Right renal pelvis (tissue), 4 donors: ENCODE measurements around the gene FGFBP1. TPM values are rescaled to one million over a fixed set of nuclear protein-coding genes. Genes with fewer than 3 reads are reported as not detected.
"Not testable (repeated sequence)": the region's sequence is repeated elsewhere in the genome, so short reads cannot be mapped to it uniquely, and the experiment has no call there.

Experiments used
- DNase-seq, 4 donors: peaks; one replicate each; pipeline ENCODE4 v3.0.0-alpha.2; 2013; ENCODE audit warnings: low read depth in 4 of 4, low spot score in 3 of 4, missing footprints in 1 of 4
- polyA plus RNA-seq, 4 donors: library from polyadenylated mRNA; unstranded; fragments of 120-200 nt; gene quantifications; one replicate each; pipeline ENCODE4 v1.2.1, GENCODE V29; 2013; ENCODE audit not compliant: insufficient read length in 4 of 4

The FGFBP1 gene
- polyA plus RNA-seq, 4 donors: 0.12 to 0.33 (median 0.20) TPM

- no peak for DNase-seq
These were observed 9.1 kb upstream of the FGFBP1 start for GRCh38 chr4:15947684-15948083.

DNA sequence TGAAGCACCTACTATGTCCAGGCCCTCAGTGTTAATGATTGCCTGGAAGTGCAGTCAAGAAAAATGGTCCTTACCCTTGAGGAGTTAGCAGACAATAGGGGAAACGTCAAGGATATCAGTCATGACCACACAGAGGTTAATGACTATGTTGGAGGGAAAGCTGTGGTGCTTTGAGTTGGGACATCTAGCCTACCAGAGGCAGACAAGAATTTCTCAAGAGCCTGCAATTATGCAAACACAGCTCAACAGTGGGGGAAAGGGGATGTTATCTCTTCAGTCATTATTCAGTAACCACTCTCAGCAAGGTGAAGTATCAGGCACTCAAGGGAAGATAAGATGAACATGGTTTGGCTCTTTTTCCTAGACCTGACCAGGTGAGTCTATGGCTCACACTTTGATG, 7.0 kb upstream of the FGFBP1 start:
- no peak for DNase-seq

DNA sequence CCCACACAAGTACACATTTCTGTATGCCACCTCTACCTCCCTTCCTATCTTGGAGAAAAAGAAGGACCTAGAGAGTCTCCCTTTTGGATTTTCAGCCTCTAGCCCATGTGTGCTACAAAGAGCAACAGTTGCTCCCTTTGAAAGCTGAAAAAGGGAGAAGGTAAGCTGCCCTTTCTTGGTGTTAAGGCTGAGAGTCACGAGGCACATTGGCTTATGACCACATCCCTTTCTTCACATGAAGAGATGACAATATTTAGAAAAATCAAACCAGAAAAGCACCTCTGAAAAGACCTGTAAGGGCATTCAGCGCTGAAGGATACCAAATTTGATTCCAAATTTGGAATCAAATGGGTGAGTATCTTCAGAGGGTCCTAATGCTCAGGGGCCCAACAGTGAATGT, 6.4 kb upstream of the FGFBP1 start:
- no peak for DNase-seq

GRCh38 chr4:15942283-15942682, 3.7 kb upstream of the FGFBP1 start:
- DNase-seq: no peak

DNA sequence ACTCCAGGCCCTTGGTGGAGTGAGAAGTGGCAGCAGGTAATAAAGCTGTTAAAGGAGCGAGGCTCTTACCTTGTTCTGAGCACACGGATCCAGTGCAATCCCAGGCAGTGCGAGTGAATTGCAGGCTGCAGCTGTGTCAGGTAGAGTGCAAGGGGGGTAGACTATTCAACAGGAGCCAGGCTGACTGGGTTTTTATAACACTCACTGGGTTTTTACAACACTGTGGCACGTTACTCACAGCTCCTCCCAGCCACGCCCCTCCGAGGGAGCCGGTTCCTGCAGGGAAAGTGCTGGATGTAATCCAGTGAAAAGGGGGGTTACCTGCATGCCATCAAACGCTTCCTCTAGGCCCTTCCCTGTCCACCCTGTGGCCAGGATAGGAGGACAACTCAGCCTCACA, 358 bp downstream of the FGFBP1 start:
- no peak for DNase-seq

GRCh38 chr4:15936495-15936894, 2.0 kb downstream of the FGFBP1 start:
- DNase-seq: no peak

GRCh38 chr4:15935504-15936402, 2.8 kb downstream of the FGFBP1 start:
- no peak for DNase-seq

DNA sequence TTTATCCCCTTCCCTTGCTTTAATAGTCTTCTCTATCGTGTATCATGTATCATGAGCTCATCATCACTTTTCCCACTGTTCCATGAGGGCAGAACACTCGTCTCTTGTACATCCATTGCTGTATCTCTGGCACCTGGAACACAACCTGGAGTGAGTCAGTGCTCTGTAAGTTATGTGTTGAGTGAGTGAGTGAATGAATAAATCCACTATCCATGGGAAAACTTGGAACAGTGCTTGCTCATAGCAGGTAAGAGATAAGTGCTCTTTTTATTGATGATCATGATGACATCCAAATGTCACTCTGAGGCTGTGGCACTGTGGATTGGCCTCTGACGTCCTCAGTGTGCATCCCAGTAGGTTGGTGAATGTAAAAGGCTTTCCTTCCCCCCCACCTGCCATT, 4.3 kb downstream of the FGFBP1 start:
- no peak for DNase-seq

DNA sequence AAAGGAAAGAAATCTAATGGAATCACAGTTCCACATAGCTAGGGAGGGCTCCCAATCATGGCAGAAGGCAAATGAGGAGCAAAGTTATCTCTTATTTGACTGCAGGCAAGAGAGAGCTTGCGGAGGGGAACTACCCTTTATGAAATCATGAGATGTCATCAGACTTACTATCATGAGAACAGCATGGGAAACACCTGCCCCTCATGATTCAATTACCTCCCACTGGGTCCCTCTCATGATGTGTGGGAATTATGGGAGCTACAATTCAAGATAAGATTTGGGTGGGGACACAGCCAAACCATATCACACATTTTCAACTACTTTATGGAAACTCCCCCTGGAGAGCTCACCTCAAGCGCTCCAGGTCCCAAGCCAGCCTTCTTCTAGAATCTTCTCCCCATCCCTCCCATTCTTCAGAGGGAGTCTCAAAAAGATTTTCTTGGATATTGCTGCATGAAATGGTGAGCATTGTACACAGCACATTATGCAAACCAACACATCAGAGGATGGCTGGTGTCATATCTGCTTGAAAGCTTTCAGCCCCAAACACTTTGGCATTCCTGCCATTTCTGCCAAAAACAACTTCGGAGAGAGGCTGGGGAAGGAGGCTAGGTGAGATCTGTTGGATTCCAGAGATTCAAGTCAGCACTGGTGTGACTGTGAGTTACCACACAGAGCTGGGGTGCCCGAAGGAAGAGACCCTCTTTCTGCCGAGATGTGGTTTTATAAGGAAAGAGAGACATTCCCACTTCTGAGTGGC, 6.9 kb downstream of the FGFBP1 start:
- DNase-seq: no peak

- DNase-seq: no peak
These were observed 8.2 kb downstream of the FGFBP1 start for GRCh38 chr4:15930314-15930713.

DNA sequence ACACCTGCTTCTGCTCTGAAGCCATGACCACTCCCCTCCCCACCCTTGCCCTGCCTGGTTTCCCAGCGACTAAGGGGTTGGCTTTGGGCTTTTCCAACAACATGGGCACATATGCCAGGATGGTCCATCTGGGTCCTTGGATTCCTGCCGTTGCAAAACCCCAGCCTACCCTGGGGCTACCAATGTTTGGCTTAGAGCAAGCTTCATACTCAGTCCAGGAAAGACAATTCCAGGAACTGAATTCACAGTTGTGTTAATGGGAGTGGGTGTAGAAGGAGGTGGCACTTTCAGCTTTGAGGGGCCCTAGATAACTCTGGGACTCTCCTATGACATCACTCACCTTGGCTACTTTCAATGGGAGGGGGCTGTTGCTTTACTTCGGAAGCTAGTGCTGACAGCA, 9.0 kb downstream of the FGFBP1 start:
- DNase-seq: no peak

DNA sequence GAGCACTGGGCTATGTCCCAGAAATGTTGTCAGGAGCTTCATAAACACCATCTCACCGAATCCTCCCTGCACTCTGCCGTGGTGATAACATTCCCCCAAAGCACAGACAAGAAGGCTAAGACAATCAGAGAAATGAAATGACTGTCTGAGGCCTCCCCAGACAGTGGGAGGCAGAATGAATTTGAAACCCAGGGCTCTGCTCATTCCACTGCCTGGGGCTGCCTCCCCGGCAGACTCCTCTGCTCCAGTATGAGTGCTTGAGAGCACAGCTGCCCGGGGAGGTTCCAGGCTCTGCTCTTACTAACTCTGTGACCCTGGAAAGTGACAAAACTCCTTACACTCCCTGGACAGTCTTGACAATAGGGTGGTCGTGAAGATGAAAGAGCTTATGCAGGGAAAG, 9.7 kb downstream of the FGFBP1 start:
- no peak for DNase-seq

DNA sequence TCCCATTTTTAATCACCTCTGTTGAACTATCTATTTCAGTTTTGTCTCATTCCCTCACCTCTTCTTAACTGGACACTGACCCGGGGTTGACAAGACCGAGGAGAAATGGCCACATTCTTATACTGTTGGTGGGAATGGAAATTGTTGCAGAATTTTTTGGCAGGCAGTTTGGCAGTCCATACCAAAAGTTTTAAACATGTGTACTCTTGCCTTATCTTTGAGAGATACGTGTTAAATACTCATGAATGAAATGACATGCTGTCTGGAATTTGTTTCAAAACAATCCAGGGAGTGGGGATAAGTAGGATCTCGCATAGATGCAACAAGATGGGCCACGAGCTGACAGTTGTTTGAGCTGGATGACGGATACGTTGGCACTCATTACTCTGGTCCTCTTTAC, 12.1 kb downstream of the FGFBP1 start:
- DNase-seq: no peak

GRCh38 chr4:15925830-15926229, 12.7 kb downstream of the FGFBP1 start:
- no peak for DNase-seq

- DNase-seq: no peak
These were observed 17.0 kb downstream of the FGFBP1 start for GRCh38 chr4:15921592-15921932.

- no peak for DNase-seq
These were observed 17.6 kb downstream of the FGFBP1 start for GRCh38 chr4:15920723-15921591.

DNA sequence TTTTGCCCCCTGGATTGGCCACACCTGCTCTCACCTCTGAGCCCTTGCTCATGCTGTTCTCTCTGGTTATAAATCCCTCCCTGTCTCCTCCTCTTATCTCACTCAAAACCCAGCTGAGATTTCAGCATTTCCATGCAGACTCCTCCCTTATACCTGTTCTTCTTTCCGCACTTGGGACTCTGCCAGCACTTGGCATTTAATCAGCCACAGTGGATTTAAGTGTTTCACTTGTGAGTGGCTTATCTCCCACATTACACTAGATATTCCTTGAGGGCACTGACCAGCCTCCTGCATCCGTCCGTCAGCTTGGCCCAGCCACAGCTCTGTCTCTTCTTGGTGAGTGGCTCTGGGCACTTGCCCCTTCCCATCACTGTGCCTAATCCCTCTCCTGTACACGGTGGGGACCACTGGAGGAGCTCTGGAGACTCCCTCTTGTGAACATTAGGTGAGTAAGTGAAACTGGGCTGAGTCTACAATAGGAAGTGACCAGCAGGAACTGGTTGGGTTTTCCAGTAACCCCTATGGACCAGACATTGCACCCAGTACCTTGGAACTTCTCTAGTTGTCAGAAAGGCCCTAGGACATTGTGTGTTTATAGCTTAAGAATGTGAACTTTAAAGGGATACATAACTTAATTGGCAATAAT, 19.9 kb downstream of the FGFBP1 start:
- no peak for DNase-seq

DNA sequence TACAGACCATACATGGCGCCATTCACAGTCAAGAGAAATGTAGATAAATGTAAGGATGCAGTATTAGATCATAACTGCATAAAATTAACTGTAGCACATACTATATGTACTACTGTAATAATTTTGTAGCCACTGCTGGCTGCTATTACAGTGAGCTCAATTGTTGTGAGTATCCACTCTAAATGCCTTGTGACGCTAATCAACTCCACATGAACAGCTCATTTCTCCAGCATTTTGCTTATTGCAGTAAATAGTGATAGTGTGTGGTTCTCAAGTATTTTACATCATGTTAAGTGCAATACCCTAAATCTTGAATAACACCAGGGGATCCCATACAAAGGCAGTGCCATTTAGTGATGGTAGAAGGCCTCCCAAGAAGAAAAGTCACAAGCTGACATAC, 21.2 kb downstream of the FGFBP1 start:
- DNase-seq: no peak

- DNase-seq: not testable (repeated sequence)
These were observed 22.2 kb downstream of the FGFBP1 start for GRCh38 chr4:15916358-15916757.

- no peak for DNase-seq
These were observed 23.8 kb downstream of the FGFBP1 start for GRCh38 chr4:15914736-15915135.

DNA sequence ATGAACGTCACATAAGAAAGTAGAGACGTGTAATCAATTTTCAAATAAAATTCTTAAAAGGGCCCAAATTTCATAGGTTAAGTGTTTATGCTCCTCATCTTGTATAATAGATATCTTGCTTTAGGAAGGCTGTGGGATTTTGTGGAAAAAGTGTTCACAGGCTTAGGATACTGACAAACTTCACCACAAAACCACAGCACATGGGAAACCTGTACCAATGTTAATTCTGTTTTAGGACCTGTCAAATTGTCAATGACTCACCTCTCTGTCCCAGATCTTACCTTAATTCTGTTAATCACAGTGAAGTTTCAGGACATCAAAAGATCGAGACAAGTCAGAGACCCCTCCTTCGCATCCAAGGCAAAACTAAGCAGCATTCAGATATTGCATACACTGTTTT, 24.2 kb downstream of the FGFBP1 start:
- no peak for DNase-seq
